EL (cell line): ENCODE results near the gene PALS2.

Experiments
- DNase-seq: peaks from one replicate; pipeline ENCODE4 v3.0.0-alpha.2; 2016

PALS2 gene

DNA sequence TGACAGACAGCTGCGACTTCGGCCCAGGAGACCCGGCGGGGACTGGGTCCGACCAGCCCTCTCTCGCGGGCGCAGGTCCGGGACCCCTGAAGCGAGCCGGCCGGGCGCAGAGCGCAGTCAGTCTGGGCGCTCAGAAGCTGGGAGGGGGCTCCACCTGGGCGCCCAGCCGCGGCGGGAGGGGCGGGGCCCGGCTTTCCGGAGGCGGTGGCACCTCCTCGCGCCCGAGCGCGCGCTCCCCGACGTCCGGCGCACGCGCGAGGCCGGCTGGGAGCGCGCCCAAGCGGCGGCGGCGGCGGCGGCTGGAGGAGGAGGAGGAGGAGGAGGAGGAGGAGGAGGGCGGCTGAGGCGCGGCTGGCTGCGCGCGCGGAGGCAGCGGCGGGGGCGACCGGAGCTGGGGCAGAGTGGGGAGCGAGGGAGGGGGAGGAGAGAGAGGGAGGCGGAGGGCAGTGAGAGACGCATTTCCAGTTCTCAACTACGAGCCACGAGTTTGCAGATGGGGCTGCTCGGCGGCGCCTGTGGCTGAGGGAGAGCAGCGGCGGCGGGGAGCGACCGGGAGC is at the start of gene PALS2:
TSS of gene PALS2 (plus strand) at position 456 of the 557 bp plus-strand sequence. CDS start 50,216 bp downstream, outside the sequence.
- peak; percentile 78 for DNase-seq

DNA sequence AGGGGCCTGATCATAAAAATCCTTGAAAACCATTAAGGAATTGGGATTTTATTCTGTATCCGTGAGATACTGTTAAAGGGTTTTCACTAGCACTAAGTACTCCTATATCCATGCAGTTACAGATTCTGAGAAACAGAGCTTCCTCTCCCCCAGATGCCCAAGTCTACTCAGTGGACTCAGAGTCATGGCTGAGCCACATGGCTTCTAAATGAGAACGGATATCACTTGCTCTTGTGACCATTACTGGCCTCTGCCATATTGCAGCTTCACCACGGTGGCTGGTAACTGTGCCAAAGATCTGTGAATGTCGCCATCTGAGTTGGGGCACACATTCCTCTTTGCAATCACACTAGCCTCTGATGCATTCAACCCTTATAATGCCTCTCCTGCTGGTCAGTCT is 42.0 kb upstream of the PALS2 start:
- DNase-seq = peak; percentile 1

- no peak for DNase-seq
Measured at GRCh38 chr7:24536682-24537081, 36.6 kb upstream of the PALS2 start.

DNA sequence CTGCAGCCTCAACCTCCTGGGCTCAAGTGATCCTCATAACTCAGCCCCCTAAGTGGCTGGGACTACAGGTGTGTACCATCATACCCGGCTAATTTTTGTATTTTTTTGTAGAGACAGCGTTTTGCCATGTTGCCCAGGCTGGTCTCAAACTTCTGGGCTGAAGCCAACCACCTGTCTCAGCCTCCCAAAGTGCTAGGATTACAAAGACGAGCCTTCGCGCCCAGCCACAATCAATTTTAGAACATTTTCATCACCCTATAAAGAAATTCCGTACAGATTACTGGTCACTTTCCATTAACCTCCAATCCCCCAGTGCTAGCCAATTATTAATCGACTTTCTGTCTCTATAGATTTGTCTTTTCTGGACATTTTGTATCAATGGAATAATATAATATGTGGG is 32.3 kb upstream of the PALS2 start:
- no peak for DNase-seq

DNA sequence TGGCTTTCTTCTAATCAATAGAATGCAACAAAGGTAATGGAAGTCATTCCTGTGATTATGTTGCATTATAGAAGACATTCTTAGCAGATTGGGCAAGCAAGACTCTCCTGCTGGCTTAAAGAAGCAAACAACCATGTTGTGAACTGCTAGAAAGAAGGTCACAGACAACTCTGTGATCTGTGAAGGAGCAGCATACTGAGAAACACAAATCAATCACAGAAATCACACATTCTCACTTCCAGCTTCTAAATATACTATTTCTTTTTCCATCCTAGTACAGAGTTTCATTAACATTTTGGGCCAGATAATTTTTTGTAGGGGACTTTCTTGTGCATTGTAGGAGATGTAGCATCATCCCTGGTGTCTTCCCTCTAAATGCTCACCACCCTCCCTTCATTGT is 28.0 kb upstream of the PALS2 start:
- no peak for DNase-seq

DNA sequence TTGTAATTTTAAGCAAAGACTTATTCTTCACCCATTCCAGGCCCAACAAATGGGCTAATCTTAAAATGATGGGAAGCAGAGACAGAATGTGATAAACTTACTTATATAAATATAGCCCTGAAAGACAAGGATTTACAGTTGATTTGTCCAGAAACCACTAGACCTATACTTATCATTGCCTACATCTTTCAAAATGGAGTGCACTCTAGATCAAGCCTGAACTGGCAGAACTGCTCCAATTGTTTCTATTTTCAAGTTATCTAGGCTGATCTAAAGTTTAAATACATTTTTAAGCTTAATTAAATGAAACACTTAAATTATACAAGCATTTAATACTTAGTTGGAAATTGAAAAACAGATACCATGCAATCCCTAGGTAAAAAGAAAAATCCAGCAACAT is 24.9 kb upstream of the PALS2 start:
- DNase-seq = no peak

DNA sequence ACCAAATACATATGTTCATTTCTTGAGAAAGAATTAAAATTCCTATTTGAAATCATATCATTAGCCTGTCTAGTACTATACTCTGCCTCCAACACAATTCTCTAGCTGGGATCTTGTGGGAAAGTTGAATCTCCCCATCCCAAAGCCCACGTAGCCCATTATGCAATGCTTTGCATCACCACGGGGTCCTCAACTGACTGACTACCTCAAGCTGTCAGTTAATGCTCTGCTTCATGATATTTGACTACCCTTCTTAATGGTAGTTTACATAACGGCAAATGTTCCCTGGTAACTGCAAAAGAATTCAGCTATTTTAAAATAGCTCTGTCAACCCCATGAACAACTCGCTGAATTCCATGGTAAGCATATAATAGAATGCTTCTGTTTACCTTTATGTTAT is 23.3 kb upstream of the PALS2 start:
- no peak for DNase-seq

- no peak for DNase-seq
Measured at GRCh38 chr7:24555184-24555583, 18.1 kb upstream of the PALS2 start.

GRCh38 chr7:24555719-24556118 is 17.5 kb upstream of the PALS2 start:
- DNase-seq = no peak

- DNase-seq = no peak
Measured at GRCh38 chr7:24560772-24561171, 12.5 kb upstream of the PALS2 start.

DNA sequence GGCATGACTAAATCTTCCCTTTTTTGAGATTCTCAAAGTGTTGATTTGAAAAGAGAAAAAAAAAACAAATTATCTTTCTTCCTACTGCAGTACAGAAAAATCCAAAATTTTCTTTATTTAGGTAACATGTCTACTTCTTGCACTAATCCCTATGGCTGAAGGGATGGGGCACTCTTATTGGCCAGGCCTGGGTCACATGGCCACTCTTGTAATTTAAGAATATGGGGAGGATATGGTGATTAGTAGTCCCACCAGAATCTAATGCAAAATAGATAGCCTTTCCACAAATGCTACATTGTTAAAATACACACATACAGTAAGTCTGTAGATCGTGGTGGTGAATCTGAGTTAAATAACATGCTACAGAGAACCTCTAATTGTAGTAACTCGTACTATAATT is 7.0 kb upstream of the PALS2 start:
- DNase-seq = no peak

DNA sequence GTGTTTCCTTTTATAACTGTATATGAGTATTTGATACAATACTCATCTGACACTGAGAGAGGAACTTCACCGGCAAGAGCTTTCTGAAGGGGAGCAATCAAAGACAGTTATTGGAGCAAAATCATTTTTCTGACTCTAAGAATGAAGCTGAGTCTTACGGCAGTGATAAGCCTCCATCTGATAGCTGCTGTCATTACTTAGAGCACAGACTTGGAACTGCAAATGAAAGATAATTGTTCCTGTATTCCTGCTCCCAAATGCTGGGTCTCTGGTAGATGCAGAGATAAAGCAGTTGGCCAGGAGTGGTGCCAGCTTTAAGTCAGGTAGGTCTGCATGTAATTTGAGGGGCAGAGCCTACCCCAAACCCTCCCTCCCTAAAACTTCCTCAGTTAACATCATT is 2.3 kb upstream of the PALS2 start:
- no peak for DNase-seq

- no peak for DNase-seq
Measured at GRCh38 chr7:24572016-24572392, 1.2 kb upstream of the PALS2 start.

DNA sequence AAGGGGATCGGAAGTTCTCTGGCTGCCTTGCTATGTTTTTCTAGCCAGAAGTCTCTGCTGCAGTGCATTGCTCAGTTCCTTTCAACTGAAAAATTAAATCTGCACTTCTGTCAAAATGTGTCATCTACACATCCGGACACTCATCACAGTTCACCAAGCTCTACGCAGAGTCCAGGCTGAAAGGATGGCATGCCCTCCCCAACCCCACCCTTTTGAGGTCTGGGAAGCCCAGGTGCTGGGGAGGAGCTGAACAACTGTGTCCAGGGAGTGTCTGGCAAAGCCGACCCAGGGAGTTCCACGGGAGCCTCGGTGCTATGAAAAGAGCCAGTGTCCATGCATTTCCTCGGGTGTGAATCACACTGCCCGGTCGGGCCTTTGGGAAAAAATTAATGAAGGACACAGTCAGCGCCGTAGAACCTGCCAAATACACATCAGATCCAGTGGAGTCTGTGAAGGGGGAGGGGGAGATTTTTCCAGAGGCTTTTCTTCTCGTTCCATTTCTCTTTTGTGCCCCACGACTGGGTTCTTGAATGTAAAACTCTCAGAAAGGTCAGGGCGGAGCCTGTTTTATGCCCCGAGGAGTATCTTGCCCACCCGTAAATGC is 757 bp upstream of the PALS2 start:
- DNase-seq = peak; percentile 58

GRCh38 chr7:24573554-24574338 is 494 bp downstream of the PALS2 start:
- DNase-seq = peak; percentile 65

- peak; percentile 29 for DNase-seq
Measured at GRCh38 chr7:24574386-24574785, 1.1 kb downstream of the PALS2 start.

GRCh38 chr7:24574950-24575349 is 1.7 kb downstream of the PALS2 start:
- DNase-seq = no peak

DNA sequence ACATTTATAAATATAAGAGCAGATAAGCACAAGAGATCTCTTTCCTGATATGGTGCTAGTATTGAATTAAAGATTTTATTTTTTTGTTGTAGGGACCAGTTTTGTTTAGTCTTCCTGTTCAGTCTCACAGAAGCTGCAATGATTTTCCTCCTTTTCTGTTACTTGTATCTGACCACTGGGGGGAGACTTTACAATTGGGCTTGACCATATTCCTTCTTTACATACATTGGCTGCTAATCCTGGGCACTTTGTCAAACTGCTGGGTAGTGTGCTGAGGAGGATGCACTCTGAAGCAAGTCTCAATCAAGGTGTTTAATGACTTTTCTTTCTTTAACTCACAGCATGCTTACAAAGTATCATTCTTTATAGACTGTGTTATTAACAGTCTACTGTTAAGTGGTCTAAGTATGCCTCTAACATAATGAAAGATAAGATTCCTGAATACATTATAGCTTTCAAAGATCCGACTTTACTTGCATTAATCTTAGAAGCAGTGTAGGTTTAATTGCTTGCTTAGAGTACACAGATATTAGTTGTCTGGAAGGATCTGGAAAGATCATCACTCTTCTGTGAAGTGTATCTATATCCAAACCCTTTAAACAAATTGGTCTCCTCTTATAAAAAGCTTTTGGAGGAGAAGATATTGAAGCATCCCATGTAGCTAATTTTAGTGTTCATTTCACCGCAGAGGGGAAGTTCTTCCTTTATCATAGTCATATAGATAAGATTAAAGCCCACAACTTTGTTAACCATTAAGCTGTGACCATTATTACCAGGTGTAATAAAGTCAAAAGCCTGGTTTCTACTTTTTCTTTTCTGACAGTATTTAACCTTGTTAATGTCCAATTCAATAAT is 3.1 kb downstream of the PALS2 start:
- DNase-seq = peak; percentile 72

GRCh38 chr7:24578052-24578451 is 4.8 kb downstream of the PALS2 start:
- DNase-seq = no peak

GRCh38 chr7:24580283-24580946 is 7.2 kb downstream of the PALS2 start:
- DNase-seq = no peak

DNA sequence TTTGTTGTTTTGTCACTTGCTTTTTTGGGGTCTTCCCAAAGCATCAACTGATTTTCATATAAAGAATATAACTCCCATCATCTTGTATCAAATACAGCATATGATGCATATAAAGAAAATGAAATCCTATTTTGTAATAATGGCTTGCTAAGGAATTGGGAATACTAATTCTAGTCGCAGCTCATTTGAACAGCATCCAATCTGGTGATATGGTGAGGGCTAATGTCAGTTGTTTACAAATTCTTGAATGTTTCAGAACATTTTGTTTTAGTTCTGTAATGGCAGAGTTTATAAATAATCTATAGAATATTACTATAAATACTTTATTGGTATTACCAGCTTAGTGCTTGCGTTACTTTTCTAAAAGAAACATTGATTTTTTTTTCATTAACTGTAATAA is 8.9 kb downstream of the PALS2 start:
- no peak for DNase-seq

- DNase-seq = peak; percentile 9
Measured at GRCh38 chr7:24587853-24588252, 14.6 kb downstream of the PALS2 start.

GRCh38 chr7:24591152-24591551 is 17.9 kb downstream of the PALS2 start:
- DNase-seq = no peak
